GM21447 (cell line): ENCODE results near the gene TMEM270.
"Not testable (repeated sequence)": the region's sequence is repeated elsewhere in the genome, so short reads cannot be mapped to it uniquely, and the experiment has no call there.

ENCODE experiments used
- ATAC-seq: cut with Tn5 transposase; IDR thresholded peaks from one replicate; pipeline ENCODE4 v1.9.1; 2021; ENCODE audit not compliant: unreplicated experiment

TMEM270 gene

GRCh38 chr7:73860859-73861258 lies at the start of gene TMEM270:
TSS of gene TMEM270 (plus strand) at chr7:73861159. CDS start at chr7:73861195, 36 bp downstream.
- no peak for ATAC-seq

- no peak for ATAC-seq
Observed at GRCh38 chr7:73811760-73812168, 49.2 kb upstream of the TMEM270 start.

- ATAC-seq, result no peak
Observed at GRCh38 chr7:73812996-73813395, 48.0 kb upstream of the TMEM270 start.

- no peak for ATAC-seq
Observed at GRCh38 chr7:73815436-73815835, 45.5 kb upstream of the TMEM270 start.

GRCh38 chr7:73817121-73817520 lies 43.8 kb upstream of the TMEM270 start:
- no peak for ATAC-seq

- ATAC-seq, result no peak
Observed at GRCh38 chr7:73820013-73820412, 40.9 kb upstream of the TMEM270 start.

- ATAC-seq, result not testable (repeated sequence)
Observed at GRCh38 chr7:73821597-73822285, 39.2 kb upstream of the TMEM270 start.

GRCh38 chr7:73822319-73823173 lies 38.4 kb upstream of the TMEM270 start:
- ATAC-seq, result no peak

- no peak for ATAC-seq
Observed at GRCh38 chr7:73823257-73823656, 37.7 kb upstream of the TMEM270 start.

- ATAC-seq, result no peak
Observed at GRCh38 chr7:73823873-73824592, 36.9 kb upstream of the TMEM270 start.

GRCh38 chr7:73824986-73825385 lies 36.0 kb upstream of the TMEM270 start:
- ATAC-seq, result no peak

GRCh38 chr7:73827567-73828106 lies 33.3 kb upstream of the TMEM270 start:
- ATAC-seq, result no peak

- no peak for ATAC-seq
Observed at GRCh38 chr7:73828107-73828803, 32.7 kb upstream of the TMEM270 start.

- no peak for ATAC-seq
Observed at GRCh38 chr7:73828972-73829371, 32.0 kb upstream of the TMEM270 start.

GRCh38 chr7:73829505-73829904 lies 31.5 kb upstream of the TMEM270 start:
- ATAC-seq, result no peak

GRCh38 chr7:73829921-73830680 lies 30.9 kb upstream of the TMEM270 start:
- ATAC-seq, result no peak

- no peak for ATAC-seq
Observed at GRCh38 chr7:73830681-73831583, 30.0 kb upstream of the TMEM270 start, which contains the start of gene CLDN4. TSS of gene CLDN4 (plus strand) at chr7:73830996. CDS start at chr7:73831202, 206 bp downstream.

- ATAC-seq, result no peak
Observed at GRCh38 chr7:73831584-73831833, 29.4 kb upstream of the TMEM270 start.
